Peyer's patch (tissue), 4 donors: ENCODE results near the gene CDK1.

Experiments
- CTCF ChIP-seq, 6 experiments: fragments of 450-650 bp in 4 of 6; fragments of 200-600 bp in 2 of 6; sonication (generic) in 1 of 6; IDR thresholded peaks; one replicate each; pipeline ENCODE4 v1.5.1; 2017 to 2019; ENCODE audit warnings: antibody characterized with exemption in 6 of 6, mild to moderate bottlenecking in 3 of 6, moderate library complexity in 1 of 6
- POLR2A ChIP-seq, 2 donors: fragments of 450-650 bp; IDR thresholded peaks; one replicate each; pipeline ENCODE4 v1.5.1; 2017; ENCODE audit warnings: antibody characterized with exemption in 2 of 2, mild to moderate bottlenecking in 2 of 2, moderate library complexity in 2 of 2

GRCh38 chr10:60842694-60843093 is 64.4 kb downstream of the CDK1 start:
- no peak for TF ChIP-seq CTCF (IDR thresholded peaks at IDR 0.05)
- no peak for TF ChIP-seq POLR2A (IDR thresholded peaks at IDR 0.05)
